HEK293 (cell line): ENCODE results near the gene RGS5.

Source experiments
- CTCF ChIA-PET: fragments of 350-600 bp; formaldehyde crosslinking; extraction: SDS; loops from one replicate; lab custom pipeline; 2021; ENCODE audit warnings: antibody characterized with exemption; lab: Yijun Ruan, JAX
- POLR2A ChIA-PET: fragments of 300-600 bp; formaldehyde crosslinking; extraction: SDS; loops from one replicate; lab custom pipeline; 2020; ENCODE audit warnings: antibody characterized with exemption, inconsistent platforms; lab: Yijun Ruan, JAX
- H3K27ac ChIP-seq: fragments of 200-500 bp; sonication (Bioruptor generic); 2 replicates; pipeline ENCODE4 v1.5.1; 2014; ENCODE audit warnings: low read depth, low read length, control low read depth, inconsistent platforms; ENCODE audit errors: extremely low read depth
- H3K36me3 ChIP-seq, 2 experiments: fragments of 200-500 bp in 1 of 2; sonication (Bioruptor generic) in 1 of 2; 1 replicate in 1 of 2; 2 replicates in 1 of 2; pipeline ENCODE4 v1.5.1; 2014 to 2017; ENCODE audit warnings: inconsistent platforms in 2 of 2, low read length in 2 of 2; ENCODE audit not compliant: control insufficient read depth in 2 of 2, insufficient read depth in 1 of 2
- H3K4me1 ChIP-seq: fragments of 200-500 bp; sonication (Bioruptor generic); 2 replicates; pipeline ENCODE4 v1.5.1; 2014; ENCODE audit warnings: mild to moderate bottlenecking, low read length, inconsistent platforms; ENCODE audit not compliant: control insufficient read depth, insufficient read depth
- H3K4me3 ChIP-seq: 2 replicates; pipeline ENCODE4 v1.5.1; 2011; ENCODE audit warnings: low read depth, mild to moderate bottlenecking, control low read depth, low read length, moderate library complexity
- H3K9me3 ChIP-seq: fragments of 200-500 bp; sonication (Bioruptor generic); 2 replicates; pipeline ENCODE4 v1.5.1; 2014; ENCODE audit warnings: low read depth, low read length, inconsistent platforms; ENCODE audit not compliant: control insufficient read depth, insufficient read depth
- ZNF558 ChIP-seq: fragments of 450-650 bp; formaldehyde crosslinking; IDR thresholded peaks from 2 replicates; pipeline ENCODE4 v1.5.1; 2016; ENCODE audit warnings: missing biosample characterization, missing genetic modification characterization
- ZNF600 ChIP-seq: fragments of 450-650 bp; formaldehyde crosslinking; IDR thresholded peaks from 2 replicates; pipeline ENCODE4 v1.5.1; 2016; ENCODE audit warnings: missing biosample characterization, missing genetic modification characterization

Gene RGS5

DNA sequence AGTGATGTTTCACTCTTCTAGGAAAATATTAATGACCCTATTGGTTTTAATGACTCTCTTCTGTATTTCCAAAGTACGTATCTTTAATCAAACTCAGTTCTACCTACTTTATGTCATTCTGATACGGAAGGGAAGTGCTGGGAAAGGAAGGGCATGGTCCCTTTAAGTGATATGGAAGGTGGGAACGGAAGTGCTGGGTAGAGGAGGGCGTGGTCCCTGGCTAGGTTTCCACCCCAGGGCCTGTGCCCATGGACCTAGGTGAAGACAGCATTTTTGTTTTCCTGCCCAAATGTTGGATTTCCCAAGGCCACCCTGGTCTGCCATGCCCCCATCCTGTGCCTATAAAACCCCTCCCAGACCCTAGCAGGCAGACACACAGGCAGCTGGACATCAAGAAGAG, 109.5 kb downstream of the RGS5 start:
- Histone ChIP-seq H3K4me1 (peaks cover 9% of the 10 kb centered on the region; the same call in 1 of the 2 replicates), H3K4me3 (no peak overlapping the region), H3K27ac (no peak overlapping the region), H3K9me3 (no peaks in the 10 kb centered on the region), H3K36me3 (no peaks in the 10 kb centered on the region)
- POLR2A ChIA-PET, result no interaction called here
- TF ChIP-seq ZNF600 (tag by site-specific recombination), result 0 out of 2 replicates have a peak, but pooled peaks have one; percentile 39
- TF ChIP-seq ZNF558 (tag by site-specific recombination), result no peak
- CTCF ChIA-PET, result no interaction called here
